GM23248 (cell line): ENCODE measurements around the gene EFCAB11. TPM values are rescaled to one million over a fixed set of nuclear protein-coding genes. Genes with fewer than 3 reads are reported as not detected.

Source experiments
- DNase-seq: peaks from one replicate; pipeline ENCODE4 v3.0.0-alpha.2; 2015
- H2AFZ ChIP-seq: fragments of 200-600 bp; sonication (generic); 2 replicates; pipeline ENCODE4 v1.6.1; 2016; ENCODE audit warnings: antibody characterized with exemption
- H3F3A ChIP-seq: fragments of 200-600 bp; sonication (generic); 2 replicates; pipeline ENCODE4 v1.6.1; 2016; ENCODE audit warnings: mild to moderate bottlenecking, antibody characterized with exemption, mixed run types; ENCODE audit not compliant: insufficient read depth
- H3K27ac ChIP-seq: fragments of 200-600 bp; sonication (generic); 2 replicates; pipeline ENCODE4 v1.5.1; 2016; ENCODE audit warnings: mild to moderate bottlenecking
- H3K27me3 ChIP-seq: fragments of 200-600 bp; sonication (generic); replicated peaks from 2 replicates; pipeline ENCODE4 v1.6.1; 2016; ENCODE audit warnings: mild to moderate bottlenecking; ENCODE audit not compliant: insufficient read depth
- H3K36me3 ChIP-seq: fragments of 200-600 bp; sonication (generic); 2 replicates; pipeline ENCODE4 v1.6.1; 2016; ENCODE audit warnings: low read depth, mild to moderate bottlenecking
- H3K4me1 ChIP-seq: fragments of 200-600 bp; sonication (generic); 2 replicates; pipeline ENCODE4 v1.6.1; 2016; ENCODE audit warnings: mild to moderate bottlenecking; ENCODE audit not compliant: insufficient read depth
- H3K4me2 ChIP-seq: fragments of 200-600 bp; sonication (generic); one replicate; pipeline ENCODE4 v1.6.1; 2016; ENCODE audit warnings: mild to moderate bottlenecking; ENCODE audit not compliant: unreplicated experiment
- H3K4me3 ChIP-seq: fragments of 200-600 bp; sonication (generic); 2 replicates; pipeline ENCODE4 v1.5.1; 2016; ENCODE audit warnings: mild to moderate bottlenecking
- H3K79me2 ChIP-seq: fragments of 200-600 bp; sonication (generic); 2 replicates; pipeline ENCODE4 v1.6.1; 2016; ENCODE audit warnings: mild to moderate bottlenecking; ENCODE audit not compliant: insufficient read depth
- H3K9ac ChIP-seq: fragments of 200-600 bp; sonication (generic); 2 replicates; pipeline ENCODE4 v1.6.1; 2016; ENCODE audit warnings: mild to moderate bottlenecking
- H3K9me2 ChIP-seq: fragments of 200-600 bp; sonication (generic); 2 replicates; pipeline ENCODE4 v1.6.1; 2016; ENCODE audit warnings: mixed run types, mild to moderate bottlenecking, moderate library complexity; ENCODE audit not compliant: insufficient read depth
- H3K9me3 ChIP-seq: fragments of 200-600 bp; sonication (generic); one replicate; pipeline ENCODE4 v1.6.1; 2017; ENCODE audit warnings: low read depth
- H4K20me1 ChIP-seq: fragments of 200-600 bp; sonication (generic); 2 replicates; pipeline ENCODE4 v1.6.0; 2016; ENCODE audit not compliant: insufficient read depth
- EZH2 ChIP-seq: fragments of 200-600 bp; sonication (generic); IDR thresholded peaks from 2 replicates; pipeline ENCODE4 v1.6.1; 2018; ENCODE audit warnings: antibody characterized with exemption, mild to moderate bottlenecking; ENCODE audit not compliant: insufficient read depth, poor library complexity, severe bottlenecking
- EZH2phosphoT487 ChIP-seq: fragments of 200-600 bp; sonication (generic); IDR thresholded peaks from 2 replicates; pipeline ENCODE4 v1.6.1; 2018; ENCODE audit warnings: antibody characterized with exemption, moderate library complexity, mild to moderate bottlenecking, low read depth; ENCODE audit not compliant: insufficient read depth
- whole genome bisulfite sequencing, 2 experiments: methylation state at CpG; one replicate each; pipeline ENCODE4 v1.1.6; 2015 to 2017; ENCODE audit warnings: low lambda C conversion rate in 2 of 2, low coverage in 1 of 2; ENCODE audit errors: missing lambda C conversion rate in 2 of 2; 5-methylcytosine and 5-hydroxymethylcytosine counted together
- in situ Hi-C: fragments of 300-500 bp; cut with MboI; formaldehyde crosslinking; loops from 2 replicates; pipeline ENCODE4 v1.15.0; 2020
- polyA plus RNA-seq: library from polyadenylated mRNA; unstranded; fragments of >200 nt; fragmentation: Nextera tagmentation; extraction: Ambion mirVana; gene quantifications from 2 replicates; pipeline ENCODE4 v1.2.1, GENCODE V29; 2016
- total RNA-seq: library from RNA; depleted of rRNA; stranded (reverse); fragments of >200 nt; shearing (Covaris generic); gene quantifications from 2 replicates; pipeline ENCODE4 v1.2.3, GENCODE V29; 2014

EFCAB11 gene
- total and polyA plus RNA-seq, 2 experiments from 2014 or later, result 7.9 to 16.4 TPM

DNA sequence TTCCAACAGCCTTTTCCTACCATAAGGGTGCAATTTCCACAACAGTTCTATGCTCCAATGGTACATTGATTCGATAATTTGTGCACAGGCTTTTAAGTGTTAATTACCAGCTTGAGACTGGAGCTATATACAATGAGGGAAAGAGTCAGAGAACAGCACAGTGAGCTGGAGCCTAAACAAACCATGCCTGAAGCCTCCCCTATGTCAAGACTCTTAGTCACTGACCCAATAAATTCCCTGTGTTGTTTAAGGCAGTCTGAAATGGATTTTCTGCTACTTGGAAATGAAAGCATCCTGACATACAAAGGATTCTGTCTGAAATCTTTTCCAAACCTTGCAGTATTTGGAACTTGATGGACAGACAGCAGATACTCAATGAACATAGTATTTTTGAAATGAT lies 149.0 kb downstream of the EFCAB11 start:
- WGBS, 2 experiments, result 90 to 96% methylated on average over 1 of the region's 1 CpG
- H3K9ac ChIP-seq, result no peak overlapping the region
- 0 out of 2 replicates have a peak, but pooled peaks cover 7% of the 10 kb centered on the region for H3F3A ChIP-seq
- H3K4me3 ChIP-seq, result no peak overlapping the region
- H3K79me2 ChIP-seq, result no peaks in the 10 kb centered on the region
- TF ChIP-seq EZH2phosphoT487, result no peak
- TF ChIP-seq EZH2, result no peak
- peak; percentile 11 for DNase-seq
- in situ Hi-C loops, result no loop called here
- H3K4me2 ChIP-seq, result no peak overlapping the region
- peaks cover 8% of the 10 kb centered on the region; the same call in 1 of the 2 replicates for H3K4me1 ChIP-seq
- H3K36me3 ChIP-seq, result no peaks in the 10 kb centered on the region
- no peaks in the 10 kb centered on the region for H3K9me2 ChIP-seq
- H2AFZ ChIP-seq, result no peak overlapping the region
- no peaks in the 10 kb centered on the region for H3K27me3 ChIP-seq
- no peak overlapping the region for H3K27ac ChIP-seq
- no peaks in the 10 kb centered on the region for H3K9me3 ChIP-seq
- no peaks in the 10 kb centered on the region for H4K20me1 ChIP-seq

DNA sequence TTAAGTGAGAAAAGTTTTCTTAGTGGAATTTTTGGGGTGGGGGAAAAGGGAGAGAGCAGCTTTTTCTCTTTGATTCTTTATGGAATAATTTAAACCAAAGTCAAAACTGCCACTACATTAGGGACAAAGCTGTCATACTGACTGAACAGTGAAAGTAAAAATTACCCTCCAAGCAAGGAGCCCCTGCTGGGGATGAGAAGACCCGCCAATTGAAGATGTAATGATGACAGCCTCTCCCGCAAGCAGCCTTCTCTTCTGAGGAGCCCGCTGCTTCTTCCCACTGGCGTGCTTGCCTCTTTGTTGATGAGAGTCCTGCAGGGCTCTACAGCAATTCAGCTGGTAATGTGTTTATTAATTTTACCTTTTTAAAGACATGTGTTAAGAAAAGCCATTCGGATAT lies 151.0 kb downstream of the EFCAB11 start:
- H3K9ac ChIP-seq, result no peak overlapping the region
- no peak overlapping the region for H2AFZ ChIP-seq
- 0 out of 2 replicates have a peak, but pooled peaks cover 8% of the 10 kb centered on the region for H3K4me1 ChIP-seq
- no peaks in the 10 kb centered on the region for H3K79me2 ChIP-seq
- no peaks in the 10 kb centered on the region for H3K9me3 ChIP-seq
- WGBS, 2 experiments, result 96 to 97% methylated on average over 5 of the region's 5 CpGs
- no peak overlapping the region for H3K27ac ChIP-seq
- H4K20me1 ChIP-seq, result no peaks in the 10 kb centered on the region
- H3K9me2 ChIP-seq, result no peaks in the 10 kb centered on the region
- TF ChIP-seq EZH2phosphoT487 (no peak), EZH2 (no peak)
- no peak overlapping the region for H3K4me3 ChIP-seq
- H3F3A ChIP-seq, result 0 out of 2 replicates have a peak, but pooled peaks cover 7% of the 10 kb centered on the region
- no peak overlapping the region for H3K4me2 ChIP-seq
- in situ Hi-C loops, result no loop called here
- DNase-seq, result no peak
- no peaks in the 10 kb centered on the region for H3K36me3 ChIP-seq
- H3K27me3 ChIP-seq, result no peaks in the 10 kb centered on the region

DNA sequence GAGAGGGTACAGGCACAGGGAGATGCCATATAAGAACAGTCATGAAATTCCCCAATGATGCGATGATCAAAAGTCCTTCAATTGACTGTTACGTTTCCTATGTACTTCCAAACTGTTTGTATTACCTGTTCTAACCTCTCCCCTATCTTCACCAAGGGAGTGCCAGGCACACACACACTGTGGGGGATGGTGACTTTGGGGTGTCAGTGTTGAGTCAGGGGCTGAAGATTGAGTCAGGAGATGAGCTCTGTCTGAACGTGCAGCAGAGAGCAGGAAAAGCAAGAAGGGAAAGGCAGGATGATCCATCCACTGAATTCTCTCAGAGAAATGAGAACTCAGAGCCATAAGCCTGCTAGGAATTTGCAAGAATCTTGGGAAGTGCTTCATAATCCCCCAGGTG lies 153.4 kb downstream of the EFCAB11 start:
- H2AFZ ChIP-seq, result no peak overlapping the region
- WGBS, 2 experiments, result 57 to 59% methylated on average over 3 of the region's 3 CpGs

DNA sequence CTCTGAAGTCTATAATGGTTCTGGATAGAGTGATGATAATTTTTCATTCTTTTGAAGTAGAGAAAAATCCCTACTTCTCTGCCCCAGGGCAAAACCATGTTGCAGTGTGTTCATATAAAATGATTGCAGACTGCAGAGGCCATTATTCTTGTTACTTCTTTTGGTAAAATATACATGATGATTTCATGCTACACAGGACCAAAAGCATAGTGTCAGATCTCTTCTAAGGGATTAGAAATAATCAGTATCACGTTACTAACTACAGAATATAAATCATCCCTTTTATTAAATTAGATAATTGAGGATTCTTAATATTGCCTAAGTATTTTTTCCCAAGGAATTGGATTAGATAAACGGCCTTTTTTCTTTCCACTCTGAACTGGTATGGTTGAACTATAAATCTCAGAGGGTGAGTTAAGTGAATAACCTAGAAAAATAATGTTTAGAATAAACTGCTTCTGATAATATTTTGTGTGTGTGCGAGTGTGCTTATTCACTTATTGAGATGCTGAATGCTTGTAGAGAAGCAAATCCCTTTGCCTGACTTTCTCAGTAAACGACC lies 156.2 kb downstream of the EFCAB11 start:
- Histone ChIP-seq H3K27me3 (no peaks in the 10 kb centered on the region), H3K4me1 (0 out of 2 replicates have a peak, but pooled peaks cover 10% of the 10 kb centered on the region), H4K20me1 (no peaks in the 10 kb centered on the region), H3K4me3 (no peak overlapping the region), H3K27ac (no peak overlapping the region), H3F3A (0 out of 2 replicates have a peak, but pooled peaks cover 7% of the 10 kb centered on the region), H3K9ac (no peak overlapping the region), H3K4me2 (no peak overlapping the region), H3K9me3 (no peaks in the 10 kb centered on the region), H2AFZ (no peak overlapping the region), H3K9me2 (no peaks in the 10 kb centered on the region), H3K79me2 (no peaks in the 10 kb centered on the region), H3K36me3 (no peaks in the 10 kb centered on the region)
- in situ Hi-C loops, result no loop called here
- no peak for DNase-seq
- TF ChIP-seq EZH2phosphoT487 (no peak), EZH2 (no peak)
- 70 to 72% methylated on average over 4 of the region's 4 CpGs for WGBS, 2 experiments

More for the DNA sequence above, 153.4 kb downstream of the EFCAB11 start:
- Histone ChIP-seq H3K27me3 (no peaks in the 10 kb centered on the region), H3K9me3 (no peaks in the 10 kb centered on the region), H3K9ac (no peak overlapping the region), H3K4me2 (no peak overlapping the region), H3K9me2 (no peaks in the 10 kb centered on the region), H4K20me1 (no peaks in the 10 kb centered on the region), H3K27ac (no peak overlapping the region), H3K36me3 (no peaks in the 10 kb centered on the region), H3K4me1 (0 out of 2 replicates have a peak, but pooled peaks cover 8% of the 10 kb centered on the region), H3F3A (0 out of 2 replicates have a peak, but pooled peaks cover 7% of the 10 kb centered on the region), H3K79me2 (no peaks in the 10 kb centered on the region), H3K4me3 (no peak overlapping the region)
- in situ Hi-C loops, result no loop called here
- peak; percentile 48 for DNase-seq
- TF ChIP-seq EZH2phosphoT487 (no peak), EZH2 (no peak)
